GM12878 (cell line): ENCODE data around the gene SETD2. TPM values are rescaled to one million over a fixed set of nuclear protein-coding genes. Genes with fewer than 3 reads are reported as not detected.

Source experiments
- CBFB ChIP-seq: IDR thresholded peaks from 2 replicates; pipeline ENCODE4 v1.6.1; 2016; ENCODE audit warnings: antibody characterized with exemption, low read depth
- EP300 ChIP-seq, 2 experiments: fragments of 150-350 bp in 1 of 2; IDR thresholded peaks; 2 replicates each; pipeline ENCODE4 v1.6.1; 2011 to 2012; ENCODE audit warnings: low read depth in 2 of 2, low read length in 2 of 2, borderline replicate concordance in 1 of 2, improper control_type of control experiment in 1 of 2, inconsistent platforms in 1 of 2; ENCODE audit not compliant: control insufficient read depth in 1 of 2
- IRF4 ChIP-seq: IDR thresholded peaks from 2 replicates; pipeline ENCODE4 v1.6.1; 2011; ENCODE audit warnings: low read depth, low read length
- IRF5 ChIP-seq: fragments of 450-650 bp; IDR thresholded peaks from 2 replicates; pipeline ENCODE4 v1.6.1; 2017; ENCODE audit warnings: borderline replicate concordance
- NFIC ChIP-seq: IDR thresholded peaks from 2 replicates; pipeline ENCODE4 v1.6.1; 2012; ENCODE audit warnings: low read depth, mild to moderate bottlenecking, inconsistent platforms, low read length, moderate library complexity
- RUNX3 ChIP-seq: IDR thresholded peaks from 2 replicates; pipeline ENCODE4 v1.6.1; 2012; ENCODE audit warnings: low read length, inconsistent platforms
- SRF ChIP-seq, 2 experiments: IDR thresholded peaks; 2 replicates each; pipeline ENCODE4 v1.6.1; 2011; ENCODE audit warnings: low read depth in 2 of 2, low read length in 2 of 2, mild to moderate bottlenecking in 1 of 2, moderate library complexity in 1 of 2
- SUPT20H ChIP-seq: IDR thresholded peaks from 2 replicates; pipeline ENCODE4 v1.6.1; 2011; ENCODE audit warnings: low read depth, mild to moderate bottlenecking, low read length, moderate library complexity, borderline replicate concordance; ENCODE audit not compliant: control insufficient read depth
- TAF1 ChIP-seq: IDR thresholded peaks from 2 replicates; pipeline ENCODE4 v1.6.1; 2011; ENCODE audit warnings: mild to moderate bottlenecking, low read depth, low read length, borderline replicate concordance
- TARDBP ChIP-seq: IDR thresholded peaks from 2 replicates; pipeline ENCODE4 v1.6.1; 2016; ENCODE audit warnings: borderline replicate concordance
- ZNF592 ChIP-seq: fragments of 450-650 bp; IDR thresholded peaks from 2 replicates; pipeline ENCODE4 v1.6.1; 2017; ENCODE audit warnings: mild to moderate bottlenecking, moderate library complexity
- ZNF687 ChIP-seq: fragments of 450-650 bp; IDR thresholded peaks from 2 replicates; pipeline ENCODE4 v1.6.1; 2017; ENCODE audit warnings: mild to moderate bottlenecking, moderate library complexity
- polyA plus RNA-seq, 11 experiments: library from polyadenylated mRNA; depleted of rRNA in 4 of 11; unstranded in 6 of 11; stranded (reverse) in 5 of 11; fragments of >200 nt; fragmentation: Nextera tagmentation in 4 of 11; fragmentation: Illumina TruSeq in 1 of 11; extraction: Ambion mirVana in 4 of 11; extraction: Trizol in 1 of 11; gene quantifications; 1 replicate in 1 of 11; 2 replicates in 10 of 11; pipeline versions ENCODE4 v1.2.1 to v1.2.3, GENCODE V29; 2011 to 2016; ENCODE audit warnings: inconsistent platforms in 2 of 11, missing spikeins in 2 of 11, low read depth in 1 of 11
- total RNA-seq, 4 experiments: library from RNA; depleted of rRNA in 3 of 4; stranded (reverse); fragments of >200 nt in 3 of 4; fragmentation: Illumina TruSeq in 1 of 4; extraction: Trizol in 1 of 4; gene quantifications; 2 replicates each; pipeline versions ENCODE4 v1.2.1 to v1.2.3, GENCODE V29; 2013 to 2021
- TF ChIP-seq, protein P1 (sequence below): fragments of 450-650 bp; formaldehyde crosslinking; IDR thresholded peaks from 2 replicates; pipeline ENCODE4 v1.5.0; 2022; ENCODE audit warnings: mild to moderate bottlenecking, missing genetic modification characterization
- TF ChIP-seq, protein P2 (sequence below): fragments of 450-650 bp; IDR thresholded peaks from 2 replicates; pipeline ENCODE4 v1.6.1; 2016; ENCODE audit warnings: mild to moderate bottlenecking

The SETD2 gene
- total and polyA plus RNA-seq, 10 of the 15 experiments (the other 5 are each of a cell fraction or from before 2014, with no cell fraction given), result 8.4 to 44.9 (median 24.5) TPM

GRCh38 chr3:46998121-46998851 lies 165.6 kb downstream of the SETD2 start (continued):
- TF ChIP-seq NFIC (no peak), RUNX3 (0 out of 2 replicates have a peak, but pooled peaks have one; percentile 9), SUPT20H (no peak), SRF (IDR thresholded peaks at IDR 0.05; ENCODE audit: low read depth in 2 of 2, low read length in 2 of 2) (no peak), IRF4 (no peak), EP300 (IDR thresholded peaks at IDR 0.05; ENCODE audit: borderline replicate concordance in 1 of 2, control insufficient read depth in 1 of 2, low read depth in 2 of 2, low read length in 2 of 2) (no peak), ZNF592 (no peak), IRF5 (no peak), ZNF687 (no peak), CBFB (no peak), TAF1 (no peak), TARDBP (no peak)
- TF ChIP-seq, protein P1, sequence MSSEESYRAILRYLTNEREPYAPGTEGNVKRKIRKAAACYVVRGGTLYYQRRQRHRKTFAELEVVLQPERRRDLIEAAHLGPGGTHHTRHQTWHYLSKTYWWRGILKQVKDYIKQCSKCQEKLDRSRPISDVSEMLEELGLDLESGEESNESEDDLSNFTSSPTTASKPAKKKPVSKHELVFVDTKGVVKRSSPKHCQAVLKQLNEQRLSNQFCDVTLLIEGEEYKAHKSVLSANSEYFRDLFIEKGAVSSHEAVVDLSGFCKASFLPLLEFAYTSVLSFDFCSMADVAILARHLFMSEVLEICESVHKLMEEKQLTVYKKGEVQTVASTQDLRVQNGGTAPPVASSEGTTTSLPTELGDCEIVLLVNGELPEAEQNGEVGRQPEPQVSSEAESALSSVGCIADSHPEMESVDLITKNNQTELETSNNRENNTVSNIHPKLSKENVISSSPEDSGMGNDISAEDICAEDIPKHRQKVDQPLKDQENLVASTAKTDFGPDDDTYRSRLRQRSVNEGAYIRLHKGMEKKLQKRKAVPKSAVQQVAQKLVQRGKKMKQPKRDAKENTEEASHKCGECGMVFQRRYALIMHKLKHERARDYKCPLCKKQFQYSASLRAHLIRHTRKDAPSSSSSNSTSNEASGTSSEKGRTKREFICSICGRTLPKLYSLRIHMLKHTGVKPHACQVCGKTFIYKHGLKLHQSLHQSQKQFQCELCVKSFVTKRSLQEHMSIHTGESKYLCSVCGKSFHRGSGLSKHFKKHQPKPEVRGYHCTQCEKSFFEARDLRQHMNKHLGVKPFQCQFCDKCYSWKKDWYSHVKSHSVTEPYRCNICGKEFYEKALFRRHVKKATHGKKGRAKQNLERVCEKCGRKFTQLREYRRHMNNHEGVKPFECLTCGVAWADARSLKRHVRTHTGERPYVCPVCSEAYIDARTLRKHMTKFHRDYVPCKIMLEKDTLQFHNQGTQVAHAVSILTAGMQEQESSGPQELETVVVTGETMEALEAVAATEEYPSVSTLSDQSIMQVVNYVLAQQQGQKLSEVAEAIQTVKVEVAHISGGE (CRISPR knock-in tag), result no peak
- TF ChIP-seq, protein P2, sequence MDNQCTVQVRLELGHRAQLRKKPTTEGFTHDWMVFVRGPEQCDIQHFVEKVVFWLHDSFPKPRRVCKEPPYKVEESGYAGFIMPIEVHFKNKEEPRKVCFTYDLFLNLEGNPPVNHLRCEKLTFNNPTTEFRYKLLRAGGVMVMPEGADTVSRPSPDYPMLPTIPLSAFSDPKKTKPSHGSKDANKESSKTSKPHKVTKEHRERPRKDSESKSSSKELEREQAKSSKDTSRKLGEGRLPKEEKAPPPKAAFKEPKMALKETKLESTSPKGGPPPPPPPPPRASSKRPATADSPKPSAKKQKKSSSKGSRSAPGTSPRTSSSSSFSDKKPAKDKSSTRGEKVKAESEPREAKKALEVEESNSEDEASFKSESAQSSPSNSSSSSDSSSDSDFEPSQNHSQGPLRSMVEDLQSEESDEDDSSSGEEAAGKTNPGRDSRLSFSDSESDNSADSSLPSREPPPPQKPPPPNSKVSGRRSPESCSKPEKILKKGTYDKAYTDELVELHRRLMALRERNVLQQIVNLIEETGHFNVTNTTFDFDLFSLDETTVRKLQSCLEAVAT, result no peak
